Natural killer cell treated with Interleukin-12 subunit alpha and Interleukin-12 subunit beta and Interleukin-15 and Interleukin-18, amount 100 ng/mL, for 72 hours (primary cell): Measurements from ENCODE around the gene PTRHD1. TPM values are rescaled to one million over a fixed set of nuclear protein-coding genes. Genes with fewer than 3 reads are reported as not detected.
A peak's percentile ranks its signal among the peaks of the same experiment; 100 is the strongest.
"Not testable (repeated sequence)": the region's sequence is repeated elsewhere in the genome, so short reads cannot be mapped to it uniquely, and the experiment has no call there.

Experiments
- ATAC-seq, 2 donors: fragments of 150-1000 bp; cut with Tn5 transposase in 1 of 2; sonication (Bioruptor Pico), chemical (Tn5 transposase) in 1 of 2; 2 replicates each; pipeline ENCODE4 v1.10.0; 2021
- DNase-seq: peaks from one replicate; pipeline ENCODE4 v3.0.0; 2022; ENCODE audit warnings: low spot score
- H3K27ac Mint-ChIP-seq, 2 donors: 1 replicate in 1 of 2; 2 replicates in 1 of 2; pipeline ENCODE4 v1.8.0; 2022; ENCODE audit warnings: mixed read lengths in 2 of 2, mild to moderate bottlenecking in 1 of 2, moderate library complexity in 1 of 2
- H3K27me3 Mint-ChIP-seq, 2 donors: 1 replicate in 1 of 2; 2 replicates in 1 of 2; pipeline ENCODE4 v1.8.0; 2022; ENCODE audit warnings: mixed read lengths in 2 of 2
- H3K36me3 Mint-ChIP-seq: one replicate; pipeline ENCODE4 v1.8.0; 2022; ENCODE audit warnings: mixed read lengths
- H3K4me1 Mint-ChIP-seq, 2 donors: 1 replicate in 1 of 2; 2 replicates in 1 of 2; pipeline ENCODE4 v1.8.0; 2022; ENCODE audit warnings: low read depth in 2 of 2, mixed read lengths in 2 of 2, mild to moderate bottlenecking in 1 of 2
- H3K4me3 Mint-ChIP-seq: one replicate; pipeline ENCODE4 v1.8.0; 2022; ENCODE audit warnings: mixed read lengths
- H3K9me3 Mint-ChIP-seq: 2 replicates; pipeline ENCODE4 v1.8.0; 2022; ENCODE audit warnings: mixed read lengths
- total RNA-seq, 2 donors: library from RNA; stranded (reverse); gene quantifications; one replicate each; pipeline ENCODE4 v1.2.3, GENCODE V29; 2022

Gene PTRHD1, protein sequence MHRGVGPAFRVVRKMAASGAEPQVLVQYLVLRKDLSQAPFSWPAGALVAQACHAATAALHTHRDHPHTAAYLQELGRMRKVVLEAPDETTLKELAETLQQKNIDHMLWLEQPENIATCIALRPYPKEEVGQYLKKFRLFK
- 10 to 100 TPM; 16.0 to 16.6 TPM for total RNA-seq

DNA sequence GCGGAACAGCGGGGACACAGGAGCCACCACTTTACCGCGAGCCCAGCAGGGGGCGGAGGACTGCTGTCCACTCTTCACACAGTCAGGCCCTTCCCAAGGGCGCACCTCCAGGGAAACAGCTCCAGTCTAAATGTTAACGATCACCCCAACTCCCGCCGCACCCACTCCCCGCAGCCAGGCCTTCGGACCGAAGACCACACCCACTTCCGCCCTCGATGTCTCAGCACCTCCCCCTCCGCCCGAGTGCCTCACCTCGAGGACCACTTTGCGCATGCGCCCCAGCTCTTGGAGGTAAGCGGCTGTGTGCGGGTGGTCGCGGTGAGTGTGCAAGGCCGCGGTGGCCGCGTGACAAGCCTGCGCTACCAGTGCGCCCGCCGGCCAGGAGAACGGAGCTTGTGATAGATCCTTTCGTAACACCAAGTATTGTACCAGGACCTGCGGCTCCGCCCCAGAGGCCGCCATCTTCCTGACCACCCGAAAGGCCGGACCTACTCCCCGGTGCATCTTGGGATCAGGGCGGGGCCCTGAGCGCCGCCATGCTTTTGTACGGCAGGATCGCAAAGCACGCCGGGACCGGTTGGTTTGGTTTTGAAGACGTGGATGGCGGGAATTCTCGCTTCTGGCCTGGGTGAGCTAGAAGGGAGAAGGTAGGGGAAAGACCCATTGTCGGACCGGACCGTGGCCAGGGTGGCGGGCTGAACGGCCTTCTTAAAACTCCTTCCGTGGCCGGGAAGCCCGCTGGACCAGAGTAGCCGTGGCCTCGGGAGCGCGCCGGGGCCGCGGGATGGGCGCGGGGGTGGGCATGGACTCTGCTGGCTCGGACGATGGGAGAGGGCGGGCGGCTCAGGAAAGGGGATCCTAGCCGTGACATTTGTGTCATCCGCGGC lies at the start of gene PTRHD1, which contains the start of gene CENPO:
PTRHD1 (minus strand) TSS at position 518 of the 887 bp plus-strand sequence; CDS start at position 504, 14 bp downstream.
CENPO (plus strand) TSS at position 552 of the 887 bp plus-strand sequence. CDS start 495 bp downstream, outside the sequence.
- peak within 1 kb of the TSS; percentile 98 for H3K4me3 Mint-ChIP-seq
- no peaks in the 10 kb centered on the region for H3K9me3 Mint-ChIP-seq
- DNase-seq (peak; percentile 97), ATAC-seq (peak; percentile 98 to 99)
- peaks cover 14% of the 10 kb centered on the region for H3K36me3 Mint-ChIP-seq
- peak within 1 kb of the TSS; percentile 98 to 99 for H3K27ac Mint-ChIP-seq
- no peaks in the 10 kb centered on the region for H3K27me3 Mint-ChIP-seq
- peaks cover 30 to 39% of the 10 kb centered on the region in 2 donors for H3K4me1 Mint-ChIP-seq

DNA sequence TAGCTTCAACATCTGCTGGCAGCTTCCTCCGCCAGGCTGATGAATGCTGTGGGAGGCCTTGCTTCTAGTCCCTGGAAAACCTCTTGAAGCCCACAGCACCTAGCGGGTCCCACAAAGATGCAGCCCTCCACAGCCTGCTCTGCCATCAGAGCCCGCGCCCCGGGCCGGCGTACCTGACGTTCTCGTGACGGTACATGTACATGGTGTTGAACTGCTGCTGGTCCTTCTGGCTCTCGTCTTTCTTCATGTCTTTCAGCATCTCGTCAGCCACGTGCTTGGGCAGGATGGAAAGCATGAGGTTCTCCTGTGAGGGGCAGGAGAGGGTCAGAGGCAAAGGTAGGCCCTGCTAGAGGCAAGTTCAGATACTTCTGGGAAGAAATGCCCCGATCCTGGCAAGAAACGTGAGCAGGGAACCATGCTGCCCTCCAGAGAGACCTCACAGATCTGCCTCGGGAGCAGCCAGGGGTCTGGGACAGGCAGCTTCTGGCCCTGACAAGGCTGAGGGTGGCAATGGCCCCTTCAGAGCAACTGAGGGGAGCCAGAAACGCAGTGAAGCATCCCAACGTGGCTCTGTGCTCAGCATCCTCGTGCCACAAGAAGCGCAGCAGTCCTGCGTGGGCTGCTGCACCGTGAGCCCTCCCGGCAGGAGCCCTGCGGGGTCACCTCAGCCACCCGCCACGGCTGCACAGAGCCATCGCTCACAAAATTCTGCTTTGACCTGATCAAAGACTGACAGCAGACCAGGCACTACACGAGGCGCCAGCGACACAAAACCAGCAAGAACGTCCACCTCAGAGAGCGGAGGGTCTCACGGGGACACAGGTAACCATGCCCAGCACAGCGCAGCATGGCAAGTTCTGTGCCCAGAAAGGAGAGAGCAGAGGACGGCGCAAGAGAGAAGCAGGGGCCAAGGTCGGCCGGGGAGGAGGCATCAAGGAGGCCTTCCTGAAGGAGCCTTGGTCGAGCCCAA lies 49.2 kb upstream of the PTRHD1 start:
- H3K27me3 Mint-ChIP-seq = no peaks in the 10 kb centered on the region
- H3K4me1 Mint-ChIP-seq = no peaks in the 10 kb centered on the region
- no peak overlapping the region for H3K27ac Mint-ChIP-seq
- ATAC-seq (no peak), DNase-seq (no peak)
- H3K4me3 Mint-ChIP-seq = no peak overlapping the region
- H3K9me3 Mint-ChIP-seq = no peaks in the 10 kb centered on the region
- no peaks in the 10 kb centered on the region for H3K36me3 Mint-ChIP-seq

DNA sequence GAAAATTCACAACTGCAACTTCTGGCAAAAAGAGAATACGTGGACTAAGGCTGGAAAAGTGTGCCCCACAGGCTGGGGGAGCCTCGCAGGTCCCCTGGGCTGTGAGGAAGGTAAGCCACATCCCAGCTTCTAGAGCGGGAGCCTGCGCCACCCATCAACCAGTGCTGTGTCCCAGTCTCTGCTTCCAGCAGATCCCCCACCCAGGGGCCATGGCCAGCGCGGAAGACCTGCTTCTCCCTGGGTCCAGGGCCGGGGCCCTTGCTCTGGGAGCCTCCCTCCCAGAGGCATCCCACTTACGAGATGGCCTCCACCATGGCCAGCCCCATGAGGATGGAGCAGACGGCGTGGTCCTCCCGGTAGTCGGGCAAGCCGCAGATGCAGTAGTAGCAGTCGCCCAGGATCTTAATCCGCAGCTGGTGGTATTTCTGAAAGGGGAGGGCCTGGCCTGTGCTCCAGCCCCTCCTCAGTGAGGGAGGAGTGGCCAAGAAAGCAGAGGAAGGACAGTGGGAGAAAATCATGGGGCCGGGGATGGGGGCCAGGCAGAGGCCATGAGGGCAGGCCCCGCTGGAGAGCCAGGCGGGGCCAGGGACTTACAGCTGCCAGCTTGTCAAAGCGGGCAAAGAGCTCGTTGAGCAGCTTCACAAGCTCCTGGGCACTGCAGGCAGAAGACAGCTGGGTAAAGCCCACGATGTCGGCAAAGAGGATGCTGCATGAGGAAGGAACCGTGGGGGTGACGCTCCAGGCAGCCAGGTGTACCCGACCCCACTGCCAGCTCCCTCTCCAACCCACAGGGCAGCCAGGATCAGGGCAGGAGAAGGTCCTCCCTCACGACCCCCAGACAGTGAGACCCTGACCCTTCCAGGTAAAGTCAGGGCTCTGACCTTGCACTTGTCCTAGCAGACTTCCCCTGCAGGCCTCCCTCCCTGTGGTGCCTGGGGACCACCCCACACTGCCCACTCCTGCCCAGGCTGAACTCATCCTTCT lies 48.1 kb upstream of the PTRHD1 start:
- Mint-ChIP-seq H3K9me3 (no peaks in the 10 kb centered on the region), H3K27ac (no peak overlapping the region), H3K36me3 (no peaks in the 10 kb centered on the region), H3K27me3 (no peaks in the 10 kb centered on the region), H3K4me1 (no peaks in the 10 kb centered on the region), H3K4me3 (no peak overlapping the region)
- ATAC-seq (no peak), DNase-seq (no peak)

DNA sequence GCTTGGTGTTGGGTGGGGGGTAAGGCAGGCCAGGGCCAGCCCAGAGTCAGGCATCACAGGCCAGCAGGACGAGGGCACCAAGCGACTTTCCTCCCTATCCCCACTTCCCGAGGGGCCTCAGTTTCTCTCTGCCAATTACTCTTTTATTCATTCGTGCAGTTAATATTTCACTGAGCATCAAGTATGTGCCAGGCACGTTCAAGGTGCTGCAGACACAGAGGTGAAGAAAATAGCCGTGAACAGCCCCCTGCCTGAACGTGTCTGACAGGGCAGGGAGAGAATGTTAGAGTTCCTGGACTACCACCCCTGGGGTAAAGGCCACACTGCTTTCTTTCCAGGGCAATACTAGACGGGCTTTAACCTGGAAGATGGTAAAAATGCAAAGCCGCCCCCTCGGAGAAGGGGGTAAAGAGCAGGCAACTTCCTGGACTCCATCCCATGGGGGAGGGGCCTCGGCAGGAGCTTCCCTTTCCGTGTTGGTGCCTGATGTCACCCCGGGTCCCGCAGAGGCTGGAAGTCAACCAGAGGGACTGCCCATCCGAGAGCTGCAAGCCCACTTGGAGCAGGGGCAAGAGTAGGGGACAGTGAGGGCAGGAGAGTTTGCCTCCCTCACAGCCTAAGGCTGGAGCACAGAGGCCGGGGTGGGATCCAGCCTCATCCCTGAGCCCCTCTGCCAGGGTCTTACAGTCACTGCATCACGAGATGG lies 47.1 kb upstream of the PTRHD1 start:
- Mint-ChIP-seq H3K4me1 (no peaks in the 10 kb centered on the region), H3K27me3 (no peaks in the 10 kb centered on the region), H3K9me3 (no peaks in the 10 kb centered on the region), H3K36me3 (no peaks in the 10 kb centered on the region), H3K4me3 (no peak overlapping the region), H3K27ac (no peak overlapping the region)
- ATAC-seq (no peak), DNase-seq (no peak)

DNA sequence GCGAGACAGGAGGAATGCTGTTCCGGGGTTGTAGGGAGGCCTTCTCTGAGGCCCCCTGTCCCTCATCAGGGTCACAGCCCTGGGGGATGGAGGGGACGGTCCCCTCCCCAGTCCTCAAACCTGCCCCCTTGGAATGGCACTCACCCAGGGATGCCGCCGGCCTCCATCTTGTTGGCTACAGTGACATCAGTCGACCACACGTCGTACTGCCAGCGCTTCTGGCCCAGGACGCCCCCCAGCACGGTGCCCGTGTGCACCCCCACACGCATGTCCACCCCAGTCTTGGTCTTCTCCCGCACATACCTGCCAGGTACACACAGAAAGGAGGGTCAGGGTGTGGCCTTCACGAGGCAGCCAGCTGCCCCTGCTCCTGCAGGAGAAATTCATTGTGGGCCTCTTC lies 46.5 kb upstream of the PTRHD1 start:
- Mint-ChIP-seq H3K4me1 (no peaks in the 10 kb centered on the region), H3K4me3 (no peak overlapping the region), H3K36me3 (no peaks in the 10 kb centered on the region), H3K9me3 (no peaks in the 10 kb centered on the region), H3K27me3 (no peaks in the 10 kb centered on the region), H3K27ac (no peak overlapping the region)
- DNase-seq = no peak
- ATAC-seq = no peak

DNA sequence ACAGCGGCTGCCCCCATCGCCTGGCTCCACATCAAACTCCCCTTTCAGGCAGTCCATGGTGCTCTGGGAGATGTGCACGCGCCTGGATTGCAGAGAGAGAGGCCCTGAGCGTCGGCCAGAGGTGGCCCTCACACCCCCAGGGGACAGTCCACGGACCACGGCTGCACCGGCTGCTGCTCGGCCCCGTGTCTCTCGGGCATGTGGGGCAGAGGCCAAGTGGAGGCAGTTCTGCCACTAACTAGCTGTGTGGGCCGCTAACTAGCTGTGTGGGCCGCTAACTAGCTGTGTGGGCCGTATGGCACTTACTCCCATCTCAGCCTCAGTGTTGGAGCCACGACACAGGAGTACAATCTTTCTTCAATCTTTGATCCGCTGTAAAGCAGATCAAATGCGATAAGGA lies 45.4 kb upstream of the PTRHD1 start:
- H3K27me3 Mint-ChIP-seq = no peaks in the 10 kb centered on the region

DNA sequence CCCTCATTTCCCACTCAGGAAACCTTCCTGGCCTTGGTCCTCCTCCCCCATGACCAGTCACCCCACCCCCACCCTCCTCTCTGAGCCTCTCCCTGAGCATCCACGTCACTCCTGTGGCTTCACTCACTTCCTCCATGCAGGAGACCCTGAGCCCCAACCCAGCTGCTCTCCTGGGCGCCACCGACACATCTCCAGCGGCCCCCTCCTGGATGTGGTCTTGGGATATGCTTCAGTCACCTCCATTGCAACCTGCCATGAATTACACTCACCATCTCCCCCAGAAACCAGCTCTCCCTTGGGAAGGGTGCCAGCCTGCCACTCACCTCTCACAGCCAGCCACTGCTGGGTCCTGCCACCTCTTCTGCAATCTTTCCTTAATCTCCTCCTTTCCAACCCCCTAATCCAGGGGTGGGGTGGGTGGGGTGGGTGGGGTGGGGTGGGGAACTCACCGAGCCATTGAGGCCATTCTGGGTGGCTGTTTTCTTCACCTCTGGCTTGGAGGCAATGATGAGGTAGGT lies 44.9 kb upstream of the PTRHD1 start:
- H3K9me3 Mint-ChIP-seq = no peaks in the 10 kb centered on the region
- no peaks in the 10 kb centered on the region for H3K36me3 Mint-ChIP-seq
- ATAC-seq (no peak), DNase-seq (no peak)
- H3K27ac Mint-ChIP-seq = no peak overlapping the region
- H3K27me3 Mint-ChIP-seq = no peaks in the 10 kb centered on the region
- H3K4me1 Mint-ChIP-seq = no peaks in the 10 kb centered on the region
- H3K4me3 Mint-ChIP-seq = no peak overlapping the region

More for the DNA sequence above, 45.4 kb upstream of the PTRHD1 start:
- DNase-seq (no peak), ATAC-seq (no peak)
- H3K9me3 Mint-ChIP-seq = no peaks in the 10 kb centered on the region
- H3K36me3 Mint-ChIP-seq = no peaks in the 10 kb centered on the region
- H3K4me1 Mint-ChIP-seq = no peaks in the 10 kb centered on the region
- no peak overlapping the region for H3K27ac Mint-ChIP-seq
- no peak overlapping the region for H3K4me3 Mint-ChIP-seq

DNA sequence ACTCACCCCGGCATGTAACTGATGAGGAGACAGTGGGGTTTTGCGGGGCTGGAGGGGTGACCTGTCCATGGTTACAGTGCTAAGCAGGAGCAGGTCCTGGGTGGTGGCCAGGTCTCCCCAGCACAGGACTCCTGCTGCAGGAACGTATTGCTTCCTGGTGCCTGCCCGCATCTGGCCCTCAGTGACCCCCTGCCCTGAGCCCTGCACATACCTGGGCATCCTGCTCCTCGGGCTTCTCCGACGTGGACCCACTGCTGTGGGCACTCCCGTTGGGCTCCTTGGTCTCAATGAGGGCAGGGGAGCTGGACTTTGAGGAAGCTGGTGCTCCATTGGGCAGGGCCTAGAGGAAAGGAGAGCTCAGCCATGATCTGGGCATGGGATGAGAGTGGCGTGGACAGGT lies 43.5 kb upstream of the PTRHD1 start:
- ATAC-seq (no peak), DNase-seq (no peak)
- no peaks in the 10 kb centered on the region for H3K4me1 Mint-ChIP-seq
- H3K9me3 Mint-ChIP-seq = no peaks in the 10 kb centered on the region
- H3K36me3 Mint-ChIP-seq = no peaks in the 10 kb centered on the region
- H3K27me3 Mint-ChIP-seq = no peaks in the 10 kb centered on the region
- H3K4me3 Mint-ChIP-seq = no peak overlapping the region
- no peak overlapping the region for H3K27ac Mint-ChIP-seq

DNA sequence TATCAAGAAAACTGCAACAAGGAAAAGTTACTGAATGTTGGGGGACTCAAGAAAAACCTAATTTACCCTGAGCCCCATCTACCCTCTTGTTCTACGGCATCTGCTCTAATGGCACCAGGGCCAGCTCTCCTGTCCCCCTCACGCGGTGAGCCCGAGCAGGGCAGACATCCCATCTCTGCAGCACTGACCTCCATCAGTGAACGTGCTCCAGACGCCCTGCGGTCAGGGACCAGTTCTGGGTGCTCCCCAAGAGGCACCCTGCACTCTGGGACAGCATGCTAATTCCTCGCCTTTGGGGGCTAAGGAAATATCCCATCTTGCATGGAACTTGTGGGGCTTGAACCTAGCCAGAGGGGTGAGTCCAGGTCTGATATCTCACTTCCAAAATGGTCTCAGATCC lies 43.0 kb upstream of the PTRHD1 start:
- DNase-seq (no peak), ATAC-seq (no peak)
- Mint-ChIP-seq H3K4me1 (no peaks in the 10 kb centered on the region), H3K9me3 (no peaks in the 10 kb centered on the region), H3K27ac (no peak overlapping the region), H3K4me3 (no peak overlapping the region), H3K27me3 (no peaks in the 10 kb centered on the region), H3K36me3 (no peaks in the 10 kb centered on the region)

DNA sequence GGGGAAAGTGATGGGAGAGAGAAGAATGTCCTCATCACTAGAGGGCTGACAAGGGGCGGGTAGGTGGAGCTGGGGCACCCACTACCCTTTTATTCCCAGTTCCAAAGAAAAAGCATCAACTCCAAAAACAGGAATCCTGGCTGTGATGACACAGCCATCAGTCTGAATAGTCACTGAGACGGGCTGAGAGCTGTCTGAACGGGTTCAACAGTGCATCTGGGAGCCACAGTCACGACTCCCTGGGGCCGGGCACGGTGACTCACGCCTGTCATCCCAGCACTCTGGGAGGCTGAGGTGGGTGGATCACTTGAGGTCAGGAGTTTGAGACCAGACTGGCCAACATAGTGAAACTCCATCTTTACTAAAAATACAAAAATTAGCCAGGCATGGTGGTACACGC lies 42.2 kb upstream of the PTRHD1 start:
- H3K4me3 Mint-ChIP-seq, H3K27me3 Mint-ChIP-seq, H3K4me1 Mint-ChIP-seq, H3K36me3 Mint-ChIP-seq, ATAC-seq, H3K9me3 Mint-ChIP-seq, DNase-seq, H3K27ac Mint-ChIP-seq: not testable (repeated sequence)

DNA sequence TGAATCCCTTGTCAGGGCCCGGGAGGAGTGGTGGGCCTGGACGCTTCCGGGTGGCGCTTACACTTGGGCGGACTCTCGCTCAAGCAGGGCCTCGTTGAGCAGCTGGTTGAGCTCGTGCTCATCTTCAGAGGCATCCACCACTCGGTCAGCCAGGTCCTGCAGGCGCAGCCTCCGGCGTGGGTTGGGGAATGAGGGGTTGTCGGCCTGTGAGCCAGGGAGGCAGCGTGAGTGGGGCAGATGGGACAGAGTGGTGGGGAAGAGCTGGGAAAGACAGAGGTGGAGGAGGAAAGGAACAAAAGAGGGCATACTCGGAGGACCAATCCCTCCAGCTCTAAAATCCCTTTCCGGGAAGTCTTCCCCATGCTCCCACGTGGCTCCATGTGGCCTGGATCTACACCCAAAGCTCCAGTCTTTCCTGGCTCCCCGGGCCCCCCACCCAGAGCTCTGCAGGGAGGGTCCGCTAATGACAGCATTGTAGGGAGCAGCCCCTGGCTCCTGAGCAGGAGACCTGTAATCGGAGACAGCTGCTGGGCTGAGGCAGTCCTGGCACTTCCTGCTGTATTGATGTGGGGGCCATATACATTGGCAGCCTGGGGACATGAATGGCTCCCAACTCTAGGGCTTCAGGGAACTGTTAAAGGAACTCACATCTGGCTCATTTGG lies 41.7 kb upstream of the PTRHD1 start:
- no peak overlapping the region for H3K27ac Mint-ChIP-seq
- ATAC-seq = no peak
- no peaks in the 10 kb centered on the region for H3K27me3 Mint-ChIP-seq
- no peaks in the 10 kb centered on the region for H3K9me3 Mint-ChIP-seq
- H3K36me3 Mint-ChIP-seq = no peaks in the 10 kb centered on the region
- no peak overlapping the region for H3K4me3 Mint-ChIP-seq
- no peak for DNase-seq
- no peaks in the 10 kb centered on the region for H3K4me1 Mint-ChIP-seq
